Stimulated activated naive CD8-positive, alpha-beta T cell treated with anti-CD3 and anti-CD28 coated beads, Interleukin-15, Interleukin-2, amounts not matched to agents 100 ng/mL and 50 ng/mL, for 24 hours (primary cell): Measurements from ENCODE around the gene HEBP1.

Experiments used
- H3K27ac Mint-ChIP-seq: one replicate; pipeline ENCODE4 v1.8.0; 2021; ENCODE audit warnings: mild to moderate bottlenecking, mixed read lengths
- H3K27me3 Mint-ChIP-seq: one replicate; pipeline ENCODE4 v1.8.0; 2021; ENCODE audit warnings: mixed read lengths
- H3K36me3 Mint-ChIP-seq: one replicate; pipeline ENCODE4 v1.8.0; 2021; ENCODE audit warnings: low read depth, mixed read lengths
- H3K4me1 Mint-ChIP-seq: one replicate; pipeline ENCODE4 v1.8.0; 2021; ENCODE audit warnings: low read depth, mixed read lengths
- H3K4me3 Mint-ChIP-seq: one replicate; pipeline ENCODE4 v1.8.0; 2021; ENCODE audit warnings: mild to moderate bottlenecking, mixed read lengths
- H3K9me3 Mint-ChIP-seq: one replicate; pipeline ENCODE4 v1.8.0; 2021; ENCODE audit warnings: mixed read lengths

HEBP1 gene

GRCh38 chr12:13002301-13003097, 2.4 kb upstream of the HEBP1 start:
- Mint-ChIP-seq H3K9me3 (no peaks in the 10 kb centered on the region), H3K27ac (peak overlapping the region; percentile 38), H3K36me3 (no peaks in the 10 kb centered on the region), H3K4me3 (peak overlapping the region; percentile 75), H3K27me3 (peaks cover 14% of the 10 kb centered on the region), H3K4me1 (peaks cover 22% of the 10 kb centered on the region)

DNA sequence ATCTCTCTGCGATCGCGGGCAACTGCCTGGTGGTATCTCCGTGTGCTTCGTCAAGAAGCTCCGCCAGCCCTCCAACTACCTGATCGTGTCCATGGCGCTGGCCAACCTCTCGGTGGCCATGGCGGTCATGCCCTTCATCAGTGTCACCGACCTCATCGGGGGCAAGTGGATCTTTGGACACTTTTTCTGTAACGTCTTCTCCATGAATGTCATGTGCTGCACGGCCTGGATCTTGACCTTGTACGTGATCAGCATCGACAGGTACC, 1.6 kb upstream of the HEBP1 start:
- H3K4me1 Mint-ChIP-seq, result peaks cover 22% of the 10 kb centered on the region
- H3K27me3 Mint-ChIP-seq, result peaks cover 14% of the 10 kb centered on the region
- H3K27ac Mint-ChIP-seq, result peak overlapping the region; percentile 38
- no peaks in the 10 kb centered on the region for H3K36me3 Mint-ChIP-seq
- H3K9me3 Mint-ChIP-seq, result no peaks in the 10 kb centered on the region
- H3K4me3 Mint-ChIP-seq, result peak overlapping the region; percentile 75

DNA sequence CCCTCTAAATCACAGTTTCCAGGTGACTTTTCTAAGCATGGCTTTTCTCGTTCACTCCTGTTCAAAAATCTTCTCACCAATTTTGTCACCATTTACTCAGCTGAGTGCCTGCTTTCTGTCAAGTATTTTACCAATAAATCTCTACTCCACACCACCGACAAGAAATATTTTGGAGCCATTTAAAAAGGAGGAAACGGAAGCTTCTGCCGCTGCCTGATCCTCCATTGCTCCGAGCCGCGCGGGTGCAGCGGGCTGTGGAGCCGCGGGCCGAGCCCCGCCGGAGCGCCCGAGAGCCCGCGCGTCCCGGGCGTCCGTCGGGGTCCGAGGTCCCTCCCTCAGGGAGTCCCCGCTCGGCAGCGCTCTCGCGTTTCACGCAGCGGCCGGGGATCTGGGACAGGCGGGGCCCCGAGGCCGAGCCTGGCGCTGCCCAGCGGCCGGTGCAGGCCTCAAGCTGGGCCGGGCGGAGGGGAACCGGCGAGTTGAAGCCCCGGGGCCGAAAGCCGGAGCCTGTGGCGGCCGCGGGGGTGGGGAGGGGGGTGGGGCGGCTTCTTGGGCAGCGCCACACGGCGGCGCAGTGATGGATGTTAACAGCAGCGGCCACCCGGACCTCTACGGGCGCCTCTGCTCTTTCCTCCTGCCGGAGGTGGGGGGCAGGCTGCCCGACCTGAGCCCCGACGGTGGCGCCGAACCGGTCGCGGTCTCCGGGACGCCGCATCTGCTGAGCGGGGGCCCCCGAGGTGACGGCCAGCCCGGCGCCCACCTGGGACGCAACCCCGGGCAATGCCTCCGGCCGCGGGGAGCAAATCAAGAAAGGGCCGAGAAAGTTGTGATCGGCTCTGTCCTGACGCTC, 1.1 kb upstream of the HEBP1 start:
- Mint-ChIP-seq H3K4me1 (peaks cover 22% of the 10 kb centered on the region), H3K27me3 (peaks cover 14% of the 10 kb centered on the region), H3K9me3 (no peaks in the 10 kb centered on the region), H3K27ac (peak overlapping the region; percentile 84), H3K36me3 (no peaks in the 10 kb centered on the region), H3K4me3 (peak overlapping the region; percentile 95)

DNA sequence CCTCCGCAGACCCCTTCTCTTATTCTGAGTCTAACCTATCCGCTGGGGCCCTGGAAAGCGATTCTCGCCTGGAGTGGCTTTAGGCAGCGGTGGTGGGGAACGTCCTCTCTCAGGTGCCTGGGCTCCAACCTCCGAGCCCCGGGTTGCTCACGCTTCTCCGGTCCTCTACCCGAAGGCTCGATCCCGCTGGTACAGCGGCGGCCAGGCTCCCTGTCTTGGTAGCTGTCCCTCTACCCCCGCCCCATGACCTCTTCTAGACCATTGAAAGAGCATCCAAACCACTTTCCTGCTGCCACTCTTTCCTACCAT, 505 bp upstream of the HEBP1 start:
- no peaks in the 10 kb centered on the region for H3K9me3 Mint-ChIP-seq
- H3K27me3 Mint-ChIP-seq, result peaks cover 14% of the 10 kb centered on the region
- no peaks in the 10 kb centered on the region for H3K36me3 Mint-ChIP-seq
- peak overlapping the region; percentile 95 for H3K4me3 Mint-ChIP-seq
- H3K4me1 Mint-ChIP-seq, result peaks cover 22% of the 10 kb centered on the region
- H3K27ac Mint-ChIP-seq, result peak overlapping the region; percentile 84

DNA sequence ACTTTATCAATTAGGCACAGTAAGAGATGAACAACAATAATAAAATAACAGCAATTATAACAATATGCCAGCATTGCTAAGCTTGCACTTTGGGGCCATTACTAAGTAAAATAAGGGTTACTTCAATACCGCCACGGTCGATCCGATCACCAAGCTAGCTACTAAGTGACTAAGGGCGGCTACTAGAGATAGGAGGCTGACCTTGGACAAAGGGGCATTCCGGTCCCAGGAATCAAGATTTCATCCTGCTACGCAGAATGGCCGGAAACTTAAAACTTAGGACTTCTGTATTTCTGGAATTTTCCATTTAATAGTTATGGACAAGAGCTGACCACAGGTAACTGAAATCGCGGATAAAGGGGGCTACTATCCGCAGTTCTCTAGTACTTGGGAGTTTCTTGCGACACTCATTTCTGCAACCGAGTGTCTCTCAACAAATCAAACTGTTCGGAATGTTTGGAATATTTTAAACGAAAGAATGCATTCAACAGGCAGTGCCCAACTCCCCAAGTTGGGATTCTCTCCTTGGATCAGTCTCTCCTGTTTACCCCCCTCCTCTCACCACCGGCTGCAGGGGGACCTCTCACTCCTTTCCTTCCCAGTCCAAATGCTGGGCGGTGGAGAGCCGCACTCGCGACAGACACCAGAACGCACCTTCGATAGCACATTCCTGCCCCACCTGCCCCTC, 650 bp downstream of the HEBP1 start:
- Mint-ChIP-seq H3K27ac (no peak overlapping the region), H3K9me3 (no peaks in the 10 kb centered on the region), H3K36me3 (no peaks in the 10 kb centered on the region), H3K27me3 (peaks cover 14% of the 10 kb centered on the region), H3K4me3 (peak overlapping the region; percentile 95), H3K4me1 (peaks cover 22% of the 10 kb centered on the region)

- Mint-ChIP-seq H3K4me3 (no peak overlapping the region), H3K27me3 (peaks cover 14% of the 10 kb centered on the region), H3K27ac (no peak overlapping the region), H3K36me3 (peaks cover 5% of the 10 kb centered on the region), H3K4me1 (peaks cover 25% of the 10 kb centered on the region), H3K9me3 (no peaks in the 10 kb centered on the region)
Observed at GRCh38 chr12:12998248-12998647, 1.8 kb downstream of the HEBP1 start.

- Mint-ChIP-seq H3K4me3 (no peak overlapping the region), H3K9me3 (no peaks in the 10 kb centered on the region), H3K27ac (no peak overlapping the region), H3K36me3 (peaks cover 5% of the 10 kb centered on the region), H3K4me1 (peaks cover 30% of the 10 kb centered on the region), H3K27me3 (peaks cover 11% of the 10 kb centered on the region)
Observed at GRCh38 chr12:12997734-12998133, 2.3 kb downstream of the HEBP1 start.

DNA sequence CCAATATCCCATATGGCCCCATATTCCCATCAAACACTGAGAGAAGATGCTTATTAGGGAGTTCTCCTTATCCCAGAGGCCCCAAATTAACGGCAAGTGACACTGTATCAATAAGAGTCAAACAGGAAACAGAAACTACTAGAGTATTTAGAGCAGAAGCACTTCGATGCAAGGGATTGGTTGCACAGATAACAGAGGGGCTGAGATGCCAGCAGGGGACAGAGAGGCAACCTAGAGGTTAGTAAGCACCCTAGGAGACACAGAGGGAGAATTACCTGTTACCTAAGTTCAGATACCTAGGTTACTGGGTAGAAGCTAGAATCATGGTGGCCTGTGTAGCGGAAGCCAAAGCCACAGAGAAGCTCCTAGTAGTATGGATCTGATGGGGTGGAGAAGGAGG, 2.9 kb downstream of the HEBP1 start:
- Mint-ChIP-seq H3K36me3 (peaks cover 5% of the 10 kb centered on the region), H3K9me3 (no peaks in the 10 kb centered on the region), H3K4me1 (peaks cover 35% of the 10 kb centered on the region), H3K27me3 (peaks cover 5% of the 10 kb centered on the region), H3K4me3 (no peak overlapping the region), H3K27ac (no peak overlapping the region)

DNA sequence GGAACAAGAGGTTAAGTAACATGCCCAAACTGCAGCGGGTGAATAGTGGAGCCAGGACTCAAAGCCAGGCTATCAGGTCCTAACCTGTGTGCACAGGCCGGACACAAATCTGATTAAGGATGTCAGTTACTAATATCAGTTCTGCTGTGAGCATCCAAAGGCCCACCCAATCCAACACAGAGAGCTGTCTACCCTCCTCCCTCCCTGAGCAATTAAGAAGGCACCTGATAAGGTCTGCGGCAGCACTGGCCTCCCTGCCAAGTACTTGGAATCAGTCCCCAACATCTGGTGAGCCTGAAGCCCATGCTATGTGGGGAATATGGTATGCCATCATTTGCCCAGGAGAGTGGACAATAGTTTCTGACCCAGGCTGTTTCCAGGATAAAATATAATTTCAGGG, 3.9 kb downstream of the HEBP1 start:
- Mint-ChIP-seq H3K27ac (no peak overlapping the region), H3K4me3 (no peak overlapping the region), H3K36me3 (peaks cover 5% of the 10 kb centered on the region), H3K9me3 (no peaks in the 10 kb centered on the region), H3K27me3 (no peaks in the 10 kb centered on the region), H3K4me1 (peaks cover 30% of the 10 kb centered on the region)

DNA sequence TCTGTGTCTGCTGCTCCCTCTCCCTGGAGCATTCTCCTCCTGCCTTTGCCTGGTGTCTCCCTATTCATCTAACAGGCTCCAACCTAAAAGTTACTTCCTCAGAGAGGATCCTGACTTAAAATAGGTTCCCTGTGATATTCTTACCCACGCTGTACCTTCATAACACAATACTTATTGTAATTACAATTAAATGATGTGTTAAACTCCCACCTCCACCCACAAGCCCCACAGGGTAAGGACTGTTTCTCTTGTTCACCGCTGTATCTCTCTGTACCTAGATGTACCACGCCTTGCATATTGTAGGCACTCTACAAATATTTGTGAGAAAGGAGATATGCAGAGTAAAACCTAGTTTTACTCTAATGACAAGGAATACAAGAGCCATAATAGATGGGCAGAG, 5.0 kb downstream of the HEBP1 start:
- peaks cover 25% of the 10 kb centered on the region for H3K4me1 Mint-ChIP-seq

GRCh38 chr12:12993367-12993766, 6.7 kb downstream of the HEBP1 start:
- no peaks in the 10 kb centered on the region for H3K9me3 Mint-ChIP-seq
- H3K4me1 Mint-ChIP-seq, result peaks cover 13% of the 10 kb centered on the region
- no peak overlapping the region for H3K4me3 Mint-ChIP-seq
- H3K27ac Mint-ChIP-seq, result no peak overlapping the region
- no peaks in the 10 kb centered on the region for H3K27me3 Mint-ChIP-seq
- H3K36me3 Mint-ChIP-seq, result peaks cover 5% of the 10 kb centered on the region

More for the DNA sequence above, 5.0 kb downstream of the HEBP1 start:
- H3K4me3 Mint-ChIP-seq, result no peak overlapping the region
- H3K9me3 Mint-ChIP-seq, result no peaks in the 10 kb centered on the region
- H3K27ac Mint-ChIP-seq, result no peak overlapping the region
- H3K27me3 Mint-ChIP-seq, result no peaks in the 10 kb centered on the region
- H3K36me3 Mint-ChIP-seq, result peaks cover 5% of the 10 kb centered on the region

GRCh38 chr12:12992418-12993130, 7.5 kb downstream of the HEBP1 start:
- Mint-ChIP-seq H3K27me3 (no peaks in the 10 kb centered on the region), H3K4me3 (no peak overlapping the region), H3K9me3 (no peaks in the 10 kb centered on the region), H3K4me1 (peaks cover 13% of the 10 kb centered on the region), H3K27ac (peak overlapping the region; percentile 65), H3K36me3 (peaks cover 5% of the 10 kb centered on the region)

- Mint-ChIP-seq H3K9me3 (no peaks in the 10 kb centered on the region), H3K4me1 (peaks cover 13% of the 10 kb centered on the region), H3K36me3 (peaks cover 14% of the 10 kb centered on the region), H3K27me3 (no peaks in the 10 kb centered on the region), H3K27ac (peak overlapping the region; percentile 37), H3K4me3 (no peak overlapping the region)
Observed at GRCh38 chr12:12990700-12991468, 9.2 kb downstream of the HEBP1 start.

DNA sequence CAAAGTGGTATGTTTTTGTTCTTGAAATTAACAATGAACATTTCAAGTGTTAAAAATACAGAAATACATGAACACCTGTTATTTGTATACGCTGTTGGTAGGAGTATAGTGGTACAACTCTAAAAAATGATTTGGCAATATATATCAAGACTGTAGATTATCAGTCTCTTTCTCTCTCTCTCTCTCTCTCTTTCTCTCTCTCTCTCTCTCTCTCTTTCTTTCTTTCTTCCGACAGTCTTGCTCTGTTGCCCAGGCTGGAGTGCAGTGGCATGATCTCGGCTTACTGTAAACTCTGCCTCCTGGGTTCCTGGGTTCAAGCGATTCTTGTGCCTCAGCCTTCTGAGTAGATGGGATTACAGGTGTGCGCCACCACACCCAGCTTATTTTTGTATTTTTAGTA, 12.6 kb downstream of the HEBP1 start:
- no peak overlapping the region for H3K27ac Mint-ChIP-seq
- H3K4me3 Mint-ChIP-seq, result no peak overlapping the region
- no peaks in the 10 kb centered on the region for H3K27me3 Mint-ChIP-seq
- no peaks in the 10 kb centered on the region for H3K9me3 Mint-ChIP-seq
- peaks cover 22% of the 10 kb centered on the region for H3K36me3 Mint-ChIP-seq
- peaks cover 2% of the 10 kb centered on the region for H3K4me1 Mint-ChIP-seq
